Stomach smooth muscle (tissue), 2 donors: ENCODE measurements around the gene TPD52L3.

Source experiments
- H3K27ac ChIP-seq: one replicate; pipeline ENCODE4 v1.7.0; 2013; ENCODE audit warnings: mild to moderate bottlenecking, low read length, inconsistent platforms
- H3K27me3 ChIP-seq, 2 donors: one replicate each; pipeline ENCODE4 v1.7.0; 2013; ENCODE audit warnings: low read length in 2 of 2; ENCODE audit not compliant: insufficient read depth in 2 of 2, control insufficient read depth in 1 of 2
- H3K36me3 ChIP-seq, 2 donors: one replicate each; pipeline ENCODE4 v1.7.0; 2013; ENCODE audit warnings: low read length in 2 of 2; ENCODE audit not compliant: control insufficient read depth in 2 of 2, insufficient read depth in 2 of 2
- H3K4me1 ChIP-seq: one replicate; pipeline ENCODE4 v1.7.0; 2013; ENCODE audit warnings: low read length; ENCODE audit not compliant: control insufficient read depth, insufficient read depth
- H3K4me3 ChIP-seq, 2 donors: one replicate each; pipeline ENCODE4 v1.7.0; 2013; ENCODE audit warnings: low read length in 2 of 2
- H3K9ac ChIP-seq, 2 donors: one replicate each; pipeline ENCODE4 v1.7.0; 2013; ENCODE audit warnings: low read length in 2 of 2, mild to moderate bottlenecking in 1 of 2
- H3K9me3 ChIP-seq, 2 donors: one replicate each; pipeline ENCODE4 v1.7.0; 2013; ENCODE audit warnings: low read length in 2 of 2; ENCODE audit not compliant: control insufficient read depth in 2 of 2
- donor health status: healthy.
- donor health status: Pancreatic carcinoma.

Gene TPD52L3

GRCh38 chr9:6354072-6354686, 26.0 kb downstream of the TPD52L3 start:
- no peak overlapping the region for H3K9ac ChIP-seq
- no peaks in the 10 kb centered on the region for H3K36me3 ChIP-seq
- no peaks in the 10 kb centered on the region for H3K9me3 ChIP-seq
- no peaks in the 10 kb centered on the region for H3K27me3 ChIP-seq
- no peak overlapping the region for H3K27ac ChIP-seq
- H3K4me3 ChIP-seq = no peak overlapping the region
- no peaks in the 10 kb centered on the region for H3K4me1 ChIP-seq

DNA sequence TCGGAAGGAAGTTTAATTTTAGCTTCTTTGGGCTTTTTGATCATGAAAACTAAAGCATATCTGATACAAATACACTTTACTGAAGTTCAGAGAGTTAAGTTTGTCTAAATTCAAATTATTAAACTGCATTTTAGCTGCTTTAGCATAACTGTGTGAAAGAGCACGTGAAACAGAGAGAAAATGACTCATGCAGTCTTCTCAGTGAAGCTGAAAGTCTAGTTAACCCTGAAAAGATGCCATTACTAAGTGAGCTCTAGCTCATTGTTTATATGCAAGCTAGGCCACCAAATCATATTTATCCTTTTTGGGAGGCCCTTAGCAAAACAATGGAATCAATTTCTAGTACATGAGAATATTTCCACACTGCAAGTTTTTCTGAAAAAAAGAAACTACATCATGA, 27.6 kb downstream of the TPD52L3 start:
- no peaks in the 10 kb centered on the region for H3K36me3 ChIP-seq
- no peak overlapping the region for H3K9ac ChIP-seq
- no peaks in the 10 kb centered on the region for H3K4me1 ChIP-seq
- H3K4me3 ChIP-seq = no peak overlapping the region
- H3K9me3 ChIP-seq = no peaks in the 10 kb centered on the region
- H3K27me3 ChIP-seq = no peaks in the 10 kb centered on the region
- H3K27ac ChIP-seq = no peak overlapping the region

DNA sequence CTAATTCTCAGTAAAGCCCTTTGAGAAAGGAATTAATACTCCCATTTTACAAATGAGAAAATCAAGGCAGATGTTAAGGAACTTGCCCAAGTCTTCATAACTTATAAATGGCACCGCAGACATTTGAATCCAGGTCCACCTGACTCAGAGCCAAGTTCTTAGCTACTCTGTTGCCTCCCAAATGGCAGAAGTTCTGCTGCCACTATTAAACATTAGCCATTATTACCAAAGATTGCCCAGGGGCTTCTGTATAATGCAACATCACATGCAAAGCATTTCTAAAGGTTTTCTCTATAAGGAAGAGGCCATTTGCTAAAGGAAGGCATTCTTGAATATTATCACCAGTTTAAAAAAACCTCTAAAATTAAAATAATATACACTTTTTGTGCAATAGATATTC, 28.3 kb downstream of the TPD52L3 start:
- no peak overlapping the region for H3K9ac ChIP-seq
- H3K36me3 ChIP-seq = no peaks in the 10 kb centered on the region
- H3K27me3 ChIP-seq = no peaks in the 10 kb centered on the region
- H3K27ac ChIP-seq = no peak overlapping the region
- no peaks in the 10 kb centered on the region for H3K4me1 ChIP-seq
- no peak overlapping the region for H3K4me3 ChIP-seq
- no peaks in the 10 kb centered on the region for H3K9me3 ChIP-seq

- Histone ChIP-seq H3K36me3 (no peaks in the 10 kb centered on the region), H3K4me3 (no peak overlapping the region), H3K9me3 (no peaks in the 10 kb centered on the region), H3K27ac (no peak overlapping the region), H3K9ac (no peak overlapping the region), H3K27me3 (no peaks in the 10 kb centered on the region), H3K4me1 (no peaks in the 10 kb centered on the region)
Observed at GRCh38 chr9:6356904-6357303, 28.7 kb downstream of the TPD52L3 start.

GRCh38 chr9:6367128-6367890, 39.1 kb downstream of the TPD52L3 start:
- H3K4me3 ChIP-seq = no peak overlapping the region
- H3K4me1 ChIP-seq = no peaks in the 10 kb centered on the region
- H3K9me3 ChIP-seq = no peaks in the 10 kb centered on the region
- H3K36me3 ChIP-seq = no peaks in the 10 kb centered on the region
- H3K27ac ChIP-seq = no peak overlapping the region
- H3K9ac ChIP-seq = no peak overlapping the region
- H3K27me3 ChIP-seq = peaks cover 0 to 2% of the 10 kb centered on the region in 2 donors

- Histone ChIP-seq H3K4me3 (no peak overlapping the region), H3K4me1 (no peaks in the 10 kb centered on the region), H3K27ac (no peak overlapping the region)
Observed at GRCh38 chr9:6368831-6369230, 40.7 kb downstream of the TPD52L3 start.

More at GRCh38 chr9:6368831-6369230, 40.7 kb downstream of the TPD52L3 start:
- H3K36me3 ChIP-seq = no peaks in the 10 kb centered on the region
- H3K27me3 ChIP-seq = peaks cover 0 to 2% of the 10 kb centered on the region in 2 donors
- H3K9me3 ChIP-seq = no peaks in the 10 kb centered on the region
- H3K9ac ChIP-seq = no peak overlapping the region
